KMS-11 (cell line): ENCODE results near the gene HOATZ.
A peak's percentile ranks its signal among the peaks of the same experiment; 100 is the strongest.

Experiments
- H2AFZ ChIP-seq: fragments of 200-600 bp; sonication (generic); 2 replicates; pipeline ENCODE4 v1.6.1; 2016; ENCODE audit warnings: antibody characterized with exemption, mixed run types, low read depth
- H3K27ac ChIP-seq: fragments of 200-600 bp; sonication (generic); 2 replicates; pipeline ENCODE4 v1.6.1; 2016; ENCODE audit warnings: mild to moderate bottlenecking, mixed run types
- H3K27me3 ChIP-seq: fragments of 200-600 bp; sonication (generic); 2 replicates; pipeline ENCODE4 v1.6.1; 2017; ENCODE audit warnings: mild to moderate bottlenecking, low read depth, mixed run types, moderate library complexity; ENCODE audit not compliant: insufficient read depth
- H3K36me3 ChIP-seq: fragments of 200-600 bp; sonication (generic); 2 replicates; pipeline ENCODE4 v1.6.1; 2017; ENCODE audit warnings: mild to moderate bottlenecking, mixed run types; ENCODE audit not compliant: insufficient read depth
- H3K4me1 ChIP-seq: fragments of 200-600 bp; sonication (generic); 2 replicates; pipeline ENCODE4 v1.6.1; 2016; ENCODE audit warnings: mild to moderate bottlenecking, low read depth, mixed run types; ENCODE audit not compliant: poor library complexity, severe bottlenecking
- H3K4me2 ChIP-seq: fragments of 200-600 bp; sonication (generic); 2 replicates; pipeline ENCODE4 v1.7.0; 2016; ENCODE audit warnings: mild to moderate bottlenecking, mixed run types
- H3K4me3 ChIP-seq: fragments of 200-600 bp; sonication (generic); IDR thresholded peaks from 2 replicates; pipeline ENCODE4 v1.6.1; 2017; ENCODE audit warnings: low read depth, low read length, mixed read lengths; ENCODE audit not compliant: insufficient read depth
- H3K79me2 ChIP-seq: fragments of 200-600 bp; sonication (generic); 2 replicates; pipeline ENCODE4 v1.6.1; 2016; ENCODE audit warnings: low read depth, mixed run types; ENCODE audit not compliant: insufficient read depth
- H3K9ac ChIP-seq: fragments of 200-600 bp; sonication (generic); 2 replicates; pipeline ENCODE4 v1.6.1; 2016; ENCODE audit warnings: mild to moderate bottlenecking, mixed run types
- H4K20me1 ChIP-seq: fragments of 200-600 bp; sonication (generic); 2 replicates; pipeline ENCODE4 v1.6.1; 2016; ENCODE audit warnings: mild to moderate bottlenecking, mixed run types; ENCODE audit not compliant: insufficient read depth
- CTCF ChIP-seq: fragments of 200-600 bp; sonication (generic); conservative IDR thresholded peaks from 2 replicates; pipeline ENCODE4 v1.6.1; 2017; ENCODE audit warnings: low read depth, mild to moderate bottlenecking, antibody characterized with exemption, low read length, moderate library complexity, mixed read lengths

HOATZ gene

GRCh38 chr11:111525456-111525855 is 10.9 kb downstream of the HOATZ start:
- Histone ChIP-seq H3K27ac (peak overlapping the region; percentile 57; the same call in 1 of the 2 replicates), H4K20me1 (no peaks in the 10 kb centered on the region), H3K27me3 (no peaks in the 10 kb centered on the region), H3K9ac (no peak overlapping the region), H3K4me2 (peak overlapping the region; percentile 58), H3K4me1 (peaks cover 58% of the 10 kb centered on the region), H3K36me3 (no peaks in the 10 kb centered on the region), H3K79me2 (no peaks in the 10 kb centered on the region), H3K4me3 (no peak overlapping the region), H2AFZ (no peak overlapping the region)
- no peak for TF ChIP-seq CTCF

- Histone ChIP-seq H3K27me3 (no peaks in the 10 kb centered on the region), H3K9ac (no peak overlapping the region)
These were observed 11.9 kb downstream of the HOATZ start for GRCh38 chr11:111526501-111526900.

GRCh38 chr11:111527279-111527678 is 12.7 kb downstream of the HOATZ start:
- Histone ChIP-seq H3K4me3 (no peak overlapping the region), H2AFZ (no peak overlapping the region), H3K79me2 (no peaks in the 10 kb centered on the region), H3K4me1 (peaks cover 71% of the 10 kb centered on the region), H3K27me3 (no peaks in the 10 kb centered on the region), H3K36me3 (no peaks in the 10 kb centered on the region), H4K20me1 (no peaks in the 10 kb centered on the region), H3K9ac (no peak overlapping the region), H3K27ac (no peak overlapping the region; the same call in 1 of the 2 replicates), H3K4me2 (peak overlapping the region; percentile 58)
- TF ChIP-seq CTCF = no peak

More at GRCh38 chr11:111526501-111526900, 11.9 kb downstream of the HOATZ start:
- no peaks in the 10 kb centered on the region for H3K36me3 ChIP-seq
- H3K4me1 ChIP-seq = peaks cover 69% of the 10 kb centered on the region
- H3K27ac ChIP-seq = peak overlapping the region; percentile 57
- no peak for TF ChIP-seq CTCF
- no peaks in the 10 kb centered on the region for H3K79me2 ChIP-seq
- peak overlapping the region; percentile 58 for H3K4me2 ChIP-seq
- H2AFZ ChIP-seq = 0 out of 2 replicates have a peak overlapping the region, but pooled peaks have one; percentile 11
- no peak overlapping the region for H3K4me3 ChIP-seq
- H4K20me1 ChIP-seq = no peaks in the 10 kb centered on the region

GRCh38 chr11:111528557-111528956 is 14.0 kb downstream of the HOATZ start:
- no peak for TF ChIP-seq CTCF
- no peaks in the 10 kb centered on the region for H4K20me1 ChIP-seq
- peak overlapping the region; percentile 46; the same call in 1 of the 2 replicates for H3K27ac ChIP-seq
- no peaks in the 10 kb centered on the region for H3K36me3 ChIP-seq
- peaks cover 82% of the 10 kb centered on the region for H3K4me1 ChIP-seq
- peak overlapping the region; percentile 47 for H3K4me2 ChIP-seq
- H3K4me3 ChIP-seq = no peak overlapping the region
- peak overlapping the region; percentile 27; the same call in 1 of the 2 replicates for H2AFZ ChIP-seq
- no peak overlapping the region; the same call in 1 of the 2 replicates for H3K9ac ChIP-seq
- no peaks in the 10 kb centered on the region for H3K27me3 ChIP-seq
- no peaks in the 10 kb centered on the region for H3K79me2 ChIP-seq
